Astrocyte of the cerebellum (primary cell): Measurements from ENCODE around the gene CLIC1.

ENCODE experiments used
- DNase-seq: peaks from one replicate; pipeline ENCODE4 v3.0.0-alpha.2; 2011; ENCODE audit warnings: low read depth
- H3K4me3 ChIP-seq: 2 replicates; pipeline ENCODE4 v1.5.1; 2011; ENCODE audit warnings: mild to moderate bottlenecking, low read depth, low read length, moderate library complexity
- in situ Hi-C: cut with HindIII; loops from 2 replicates; pipeline ENCODE4 v1.10.0; 2017; ENCODE audit warnings: low sequenced_read_pairs
- TF ChIP-seq, protein P1 (sequence below): IDR thresholded peaks from 2 replicates; pipeline ENCODE4 v1.5.1; 2012; ENCODE audit warnings: low read length, low read depth, moderate library complexity, mild to moderate bottlenecking; ENCODE audit errors: missing control alignments

CLIC1 gene

DNA sequence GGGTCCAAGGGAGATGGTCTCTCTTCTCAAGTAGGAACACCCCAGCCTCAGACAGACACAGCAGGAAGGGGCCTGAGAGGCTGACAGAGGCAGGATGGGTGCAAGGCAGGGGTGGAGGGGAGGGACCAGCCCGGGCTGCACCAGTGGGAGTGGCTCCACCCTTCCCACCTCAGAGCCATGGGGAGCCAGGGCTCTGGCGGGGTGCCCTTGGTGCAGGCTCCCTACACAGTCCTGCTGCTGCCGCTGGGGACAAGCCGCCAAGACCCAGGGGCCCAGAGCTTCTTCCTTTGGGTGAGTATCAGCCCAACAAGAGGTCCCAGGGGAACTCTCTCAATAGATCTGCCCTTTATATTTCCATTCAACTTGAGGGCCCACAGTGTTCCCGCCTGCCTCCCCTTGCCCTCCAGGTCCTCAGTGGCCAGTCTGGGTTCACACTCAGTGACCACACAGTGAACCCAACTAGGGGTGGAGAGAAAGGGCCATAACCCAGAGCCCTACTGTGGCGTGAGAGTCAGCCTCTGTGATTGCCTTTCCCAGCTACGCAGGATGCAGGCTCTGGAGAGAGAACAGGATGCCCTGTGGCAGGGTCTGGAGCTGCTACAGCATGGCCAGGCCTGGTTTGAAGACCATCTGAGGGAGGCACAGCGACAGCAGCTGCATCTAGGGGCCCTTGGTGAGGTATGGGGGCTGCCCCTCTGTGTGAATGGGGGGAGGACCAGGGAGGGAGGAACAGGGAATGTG is 26.7 kb upstream of the CLIC1 start:
- in situ Hi-C loops, result no loop called here
- H3K4me3 ChIP-seq, result no peak overlapping the region
- DNase-seq, result no peak
- TF ChIP-seq, protein P1, sequence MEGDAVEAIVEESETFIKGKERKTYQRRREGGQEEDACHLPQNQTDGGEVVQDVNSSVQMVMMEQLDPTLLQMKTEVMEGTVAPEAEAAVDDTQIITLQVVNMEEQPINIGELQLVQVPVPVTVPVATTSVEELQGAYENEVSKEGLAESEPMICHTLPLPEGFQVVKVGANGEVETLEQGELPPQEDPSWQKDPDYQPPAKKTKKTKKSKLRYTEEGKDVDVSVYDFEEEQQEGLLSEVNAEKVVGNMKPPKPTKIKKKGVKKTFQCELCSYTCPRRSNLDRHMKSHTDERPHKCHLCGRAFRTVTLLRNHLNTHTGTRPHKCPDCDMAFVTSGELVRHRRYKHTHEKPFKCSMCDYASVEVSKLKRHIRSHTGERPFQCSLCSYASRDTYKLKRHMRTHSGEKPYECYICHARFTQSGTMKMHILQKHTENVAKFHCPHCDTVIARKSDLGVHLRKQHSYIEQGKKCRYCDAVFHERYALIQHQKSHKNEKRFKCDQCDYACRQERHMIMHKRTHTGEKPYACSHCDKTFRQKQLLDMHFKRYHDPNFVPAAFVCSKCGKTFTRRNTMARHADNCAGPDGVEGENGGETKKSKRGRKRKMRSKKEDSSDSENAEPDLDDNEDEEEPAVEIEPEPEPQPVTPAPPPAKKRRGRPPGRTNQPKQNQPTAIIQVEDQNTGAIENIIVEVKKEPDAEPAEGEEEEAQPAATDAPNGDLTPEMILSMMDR, result no peak

DNA sequence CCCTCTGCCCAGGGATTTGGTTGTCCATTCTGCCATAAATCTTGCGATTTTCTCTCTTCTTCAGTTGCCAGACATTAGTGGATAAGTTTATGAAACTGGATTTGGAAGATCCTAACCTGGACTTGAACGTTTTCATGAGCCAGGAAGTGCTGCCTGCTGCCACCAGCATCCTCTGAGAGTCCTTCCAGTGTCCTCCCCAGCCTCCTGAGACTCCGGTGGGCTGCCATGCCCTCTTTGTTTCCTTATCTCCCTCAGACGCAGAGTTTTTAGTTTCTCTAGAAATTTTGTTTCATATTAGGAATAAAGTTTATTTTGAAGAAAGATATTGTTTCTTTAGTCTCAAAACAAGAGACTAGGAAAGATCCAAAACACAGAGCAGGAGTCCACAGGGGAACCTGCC is 26.0 kb upstream of the CLIC1 start, which contains the start of gene SAPCD1:
Gene SAPCD1, plus strand, starts transcription at position 301 of the 400 bp plus-strand sequence. CDS start 399 bp downstream, outside the sequence.
- no peak within 1 kb of the TSS for H3K4me3 ChIP-seq
- DNase-seq, result no peak
- TF ChIP-seq, protein P1, result no peak
- in situ Hi-C loops, result no loop called here

DNA sequence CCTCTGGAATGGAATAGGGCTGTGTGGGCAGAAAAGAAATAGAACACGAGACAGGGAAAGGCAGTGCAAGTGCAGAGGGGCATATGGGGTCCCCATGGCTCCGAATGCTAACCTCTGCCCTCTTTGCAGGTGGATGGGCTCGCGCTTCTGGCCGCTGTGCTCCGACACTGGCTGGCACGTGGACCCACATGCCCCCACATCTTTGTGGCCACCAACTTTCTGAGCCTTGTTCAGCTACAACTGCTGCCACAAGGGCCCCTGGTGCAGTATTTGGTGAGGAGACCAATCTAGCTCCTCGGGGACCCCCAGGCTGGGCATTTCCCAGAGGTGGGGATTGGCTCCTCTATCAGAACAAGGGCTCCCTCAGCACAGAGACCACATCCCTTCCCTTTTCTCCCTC is 25.0 kb upstream of the CLIC1 start:
- no peak for DNase-seq
- H3K4me3 ChIP-seq, result no peak overlapping the region
- TF ChIP-seq, protein P1, result no peak
- in situ Hi-C loops, result no loop called here

DNA sequence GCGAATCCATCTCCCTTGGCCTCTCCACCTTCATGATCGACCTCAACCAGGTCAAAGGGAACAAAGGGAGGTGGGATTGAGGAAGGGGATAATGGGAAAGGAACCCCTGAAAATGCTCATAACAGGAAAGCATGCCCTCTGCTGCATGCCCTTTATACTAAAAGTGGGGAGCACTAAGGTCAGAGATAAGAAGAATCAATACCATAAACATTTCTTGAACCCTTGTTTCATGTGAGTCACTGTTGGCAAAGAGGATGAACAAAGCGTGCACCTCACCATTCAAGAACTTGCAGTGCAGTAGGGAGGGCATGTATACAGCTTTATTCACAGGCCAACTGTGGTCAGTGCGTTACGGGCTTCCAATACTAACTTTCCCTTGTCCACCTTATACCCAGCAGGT is 24.5 kb upstream of the CLIC1 start:
- in situ Hi-C loops, result no loop called here
- TF ChIP-seq, protein P1, result no peak
- no peak for DNase-seq
- no peak overlapping the region for H3K4me3 ChIP-seq

DNA sequence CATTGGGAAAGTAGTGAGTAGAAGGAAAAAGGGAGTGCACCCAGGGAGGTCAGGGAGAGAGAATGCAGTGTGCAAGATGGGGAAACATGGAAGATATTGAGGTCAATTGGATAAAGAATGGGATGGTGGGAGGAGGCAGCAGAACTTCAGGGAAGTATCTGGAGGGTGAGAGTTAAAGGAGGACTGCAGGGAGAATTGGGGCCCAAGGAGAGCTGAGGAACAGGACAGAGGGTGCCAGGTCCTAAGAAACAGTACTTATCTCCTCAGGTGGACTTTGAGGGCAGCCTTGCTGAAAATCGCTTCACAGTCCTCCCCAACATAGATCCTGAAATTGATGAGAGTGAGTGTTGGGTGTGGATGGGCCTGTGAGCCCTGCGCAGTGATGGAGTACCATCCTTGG is 22.0 kb upstream of the CLIC1 start:
- no peak for DNase-seq
- TF ChIP-seq, protein P1, result no peak
- no peak overlapping the region for H3K4me3 ChIP-seq
- in situ Hi-C loops, result no loop called here

DNA sequence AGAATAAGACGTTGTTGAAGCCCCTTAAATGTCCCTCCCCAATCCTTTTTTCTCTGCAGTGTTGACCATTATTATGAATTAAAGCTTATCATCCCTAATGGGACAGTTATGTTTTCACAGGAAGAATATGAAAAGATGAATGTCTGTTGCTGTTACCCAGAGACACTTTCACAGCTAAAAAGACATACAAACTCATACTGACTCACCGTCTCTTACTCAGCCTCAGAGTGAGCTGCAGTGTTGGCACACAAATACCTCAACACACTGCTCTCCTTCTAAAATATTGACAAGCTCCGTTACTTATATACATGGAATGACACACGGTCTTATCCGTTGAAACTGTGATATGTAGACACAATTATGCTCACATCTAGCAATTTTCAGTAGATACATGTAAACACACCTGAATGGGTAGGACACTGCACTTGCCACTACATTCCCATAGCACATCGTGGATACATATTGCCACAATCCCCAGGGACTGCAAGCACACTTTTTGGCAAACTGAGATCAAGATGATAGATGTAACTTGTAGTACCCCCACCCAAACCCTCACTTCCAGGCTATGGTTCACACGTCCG is 16.5 kb upstream of the CLIC1 start:
- DNase-seq, result no peak
- in situ Hi-C loops, result no loop called here
- TF ChIP-seq, protein P1, result no peak

More for the DNA sequence above, 16.5 kb upstream of the CLIC1 start:
- no peak overlapping the region for H3K4me3 ChIP-seq
